ENCODE data around the gene HDX. TPM values are rescaled to one million over a fixed set of nuclear protein-coding genes. Genes with fewer than 3 reads are reported as not detected.
"Not testable (repeated sequence)": the region's sequence is repeated elsewhere in the genome, so short reads cannot be mapped to it uniquely, and the experiment has no call there.

HDX gene
- total RNA-seq, 2 experiments from 2014 or later: 0.76 to 0.80 TPM

- POLR2A ChIA-PET: no interaction called here
Observed at GRCh38 chrX:84340968-84341367, 161.3 kb downstream of the HDX start.

DNA sequence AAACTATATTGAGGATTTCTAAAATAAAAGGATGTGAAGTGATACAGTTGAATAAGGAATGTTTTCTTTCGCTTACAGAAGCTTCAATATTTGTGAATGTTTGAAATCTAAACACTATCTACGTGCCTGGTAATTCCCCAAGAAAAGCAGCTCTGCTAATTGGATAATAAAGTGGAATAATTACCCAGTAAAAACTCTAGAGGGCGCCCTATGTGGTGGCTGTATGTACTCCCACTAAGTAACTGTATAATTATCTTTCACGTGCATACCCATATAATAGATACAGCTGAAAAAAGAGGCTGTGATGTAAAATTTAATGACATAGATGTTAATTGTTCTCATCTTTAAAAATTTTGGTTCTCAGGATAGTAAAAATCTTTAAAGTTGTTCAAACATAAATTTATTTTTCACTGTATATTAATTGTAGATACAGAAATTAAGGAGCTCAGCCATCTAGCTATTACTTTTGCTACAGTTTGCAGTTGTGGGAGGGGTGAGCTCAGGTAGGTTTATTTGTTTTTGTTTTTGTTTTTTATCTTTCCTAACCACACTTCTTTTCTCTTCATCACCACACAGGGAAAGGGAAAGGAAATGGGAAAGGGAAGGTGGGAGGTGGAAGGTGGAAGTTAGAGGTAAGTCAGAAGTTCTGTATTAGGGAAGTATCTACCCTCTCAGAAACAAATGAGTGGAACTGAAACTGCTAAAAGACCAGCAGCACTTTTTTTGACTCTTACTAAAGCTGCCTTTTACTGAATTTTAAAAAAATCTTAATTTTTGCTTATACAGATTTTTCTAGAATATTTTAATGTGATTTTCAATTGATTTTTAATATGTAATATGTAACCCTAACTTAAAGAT, 162.5 kb downstream of the HDX start:
- ChIA-PET POLR2A (no interaction called here), CTCF (no interaction called here)

More at GRCh38 chrX:84340968-84341367, 161.3 kb downstream of the HDX start:
- CTCF ChIA-PET: no interaction called here

DNA sequence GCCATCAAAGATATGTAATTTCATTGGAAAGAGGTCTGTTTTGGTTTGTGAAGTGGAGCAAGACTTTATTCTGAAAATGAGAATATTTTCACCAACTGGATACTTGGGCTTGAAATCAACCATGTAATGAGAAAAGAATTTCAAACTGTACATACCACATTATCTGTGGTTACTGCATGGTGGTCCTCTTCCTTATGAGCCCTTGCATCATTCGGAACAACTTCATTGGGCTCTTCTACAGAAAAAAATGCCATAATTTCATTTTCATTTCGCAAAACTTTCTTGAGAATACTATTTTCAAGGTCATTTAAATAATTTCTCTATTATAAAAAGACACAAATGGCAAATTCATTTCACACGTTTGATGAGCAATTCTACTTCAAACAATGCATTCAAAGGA, 165.6 kb downstream of the HDX start:
- POLR2A ChIA-PET: no interaction called here
- CTCF ChIA-PET: no interaction called here

- ChIA-PET CTCF (no interaction called here), POLR2A (no interaction called here)
Observed at GRCh38 chrX:84335121-84335520, 167.1 kb downstream of the HDX start.

GRCh38 chrX:84322083-84322827, 180.0 kb downstream of the HDX start:
- POLR2A ChIA-PET: no interaction called here

DNA sequence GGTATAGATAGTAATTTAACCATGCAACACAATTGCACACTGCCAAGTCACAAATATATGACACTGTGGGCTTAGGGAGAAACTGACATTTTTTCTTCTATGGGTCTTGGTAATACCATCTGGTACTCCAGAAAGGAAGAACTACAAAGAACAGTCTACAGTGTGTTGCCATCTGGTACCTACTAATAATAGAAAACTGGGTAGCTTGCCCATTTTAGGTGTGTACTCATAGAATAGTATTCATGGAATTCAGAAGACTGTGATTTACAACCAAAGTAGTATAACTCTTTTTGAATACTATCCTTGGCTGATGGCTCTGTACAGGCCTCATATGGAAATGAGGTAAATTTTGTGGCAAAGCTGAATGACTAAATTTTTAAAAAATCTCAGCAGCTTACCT, 181.6 kb downstream of the HDX start:
- POLR2A ChIA-PET: no interaction called here
- CTCF ChIA-PET: no interaction called here

More at GRCh38 chrX:84322083-84322827, 180.0 kb downstream of the HDX start:
- CTCF ChIA-PET: no interaction called here

- ChIA-PET POLR2A (no interaction called here), CTCF (no interaction called here)
Observed at GRCh38 chrX:84320023-84320422, 182.2 kb downstream of the HDX start.

DNA sequence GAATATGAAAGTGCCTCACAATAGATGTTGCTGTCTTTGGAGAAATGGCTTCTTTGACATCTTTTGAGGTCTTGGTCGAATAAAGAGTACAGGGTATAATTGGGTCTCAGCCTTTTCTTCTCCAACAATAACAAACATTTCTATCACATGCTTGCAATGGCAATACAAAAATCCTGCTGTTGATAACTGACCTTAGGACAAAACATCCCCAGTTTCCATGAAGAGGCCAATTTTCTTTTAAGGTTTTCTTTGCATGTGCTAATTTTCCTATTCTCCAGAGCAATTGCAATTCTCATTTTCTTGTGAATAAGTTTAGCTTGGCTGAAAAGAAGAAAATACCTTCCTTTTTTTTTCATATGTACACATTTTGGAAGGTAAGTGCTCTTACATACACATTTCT, 183.6 kb downstream of the HDX start:
- CTCF ChIA-PET: no interaction called here
- POLR2A ChIA-PET: no interaction called here

DNA sequence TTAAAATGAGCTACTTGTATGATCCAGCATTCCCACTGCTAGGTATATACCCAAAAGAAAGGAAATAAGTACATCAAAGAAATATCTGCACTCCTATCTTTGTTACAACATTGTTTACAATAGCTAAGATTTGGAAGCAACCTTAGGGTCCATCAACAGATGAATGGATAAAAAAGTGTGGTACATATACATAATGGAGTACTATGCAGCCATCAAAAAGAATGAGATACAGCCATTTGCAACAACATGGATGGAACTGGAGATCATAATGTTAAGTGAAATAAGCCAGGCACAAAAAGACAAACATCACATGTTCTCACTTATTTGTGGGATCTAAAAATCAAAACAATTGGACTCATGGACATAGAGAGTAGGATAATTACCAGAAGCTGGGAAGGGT, 186.3 kb downstream of the HDX start:
- POLR2A ChIA-PET, CTCF ChIA-PET: not testable (repeated sequence)
